ENCODE data around the gene NAV3.
"Not testable (repeated sequence)": the region's sequence is repeated elsewhere in the genome, so short reads cannot be mapped to it uniquely, and the experiment has no call there.

The NAV3 gene

DNA sequence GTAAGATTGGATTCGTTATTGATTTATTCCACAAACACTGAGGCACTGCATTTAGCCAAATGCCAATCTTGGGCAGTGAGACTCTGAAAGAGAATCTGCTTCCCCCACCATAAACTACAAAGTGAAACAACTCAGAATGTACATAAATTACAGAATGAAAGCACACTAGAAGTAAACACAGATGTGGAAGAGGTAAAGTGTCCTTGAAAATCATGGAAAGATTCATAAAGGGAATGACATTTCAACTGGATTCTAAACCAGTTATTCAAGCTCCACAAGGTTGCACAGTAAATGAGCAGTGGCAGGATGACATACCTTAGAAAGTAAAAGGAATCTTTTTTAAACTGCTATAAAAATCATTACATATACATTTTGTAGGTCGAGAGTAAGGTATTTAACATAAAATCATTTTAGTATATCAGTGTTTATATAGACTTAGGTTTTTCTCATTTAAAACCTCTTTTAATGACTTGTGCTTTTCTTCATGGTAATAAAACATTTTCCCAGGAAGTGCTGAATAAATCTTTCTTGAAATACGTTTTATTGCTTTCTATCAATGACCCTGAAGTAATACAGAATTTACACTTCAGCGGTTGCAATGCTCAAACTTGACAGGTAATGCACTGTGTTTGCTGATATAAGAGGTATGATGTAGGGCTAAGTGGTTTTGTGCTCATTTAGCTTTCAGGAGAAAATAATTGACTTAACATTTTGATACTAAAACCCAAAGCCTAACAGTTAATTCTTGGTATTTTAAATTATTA lies 270.6 kb downstream of the NAV3 start:
- Histone ChIP-seq H3K36me3 (ENCODE audit: insufficient read depth, low read length) (no peaks in the 10 kb centered on the region), H3K4me1 (ENCODE audit: insufficient read depth, low read length) (no peaks in the 10 kb centered on the region), H3K27me3 (ENCODE audit: insufficient read depth, low read length) (no peaks in the 10 kb centered on the region), H3K4me3 (ENCODE audit: low read length) (no peak overlapping the region), H2AFZ (ENCODE audit: low read depth, low read length) (no peak overlapping the region), H3K9me3 (ENCODE audit: low read length) (no peaks in the 10 kb centered on the region)

DNA sequence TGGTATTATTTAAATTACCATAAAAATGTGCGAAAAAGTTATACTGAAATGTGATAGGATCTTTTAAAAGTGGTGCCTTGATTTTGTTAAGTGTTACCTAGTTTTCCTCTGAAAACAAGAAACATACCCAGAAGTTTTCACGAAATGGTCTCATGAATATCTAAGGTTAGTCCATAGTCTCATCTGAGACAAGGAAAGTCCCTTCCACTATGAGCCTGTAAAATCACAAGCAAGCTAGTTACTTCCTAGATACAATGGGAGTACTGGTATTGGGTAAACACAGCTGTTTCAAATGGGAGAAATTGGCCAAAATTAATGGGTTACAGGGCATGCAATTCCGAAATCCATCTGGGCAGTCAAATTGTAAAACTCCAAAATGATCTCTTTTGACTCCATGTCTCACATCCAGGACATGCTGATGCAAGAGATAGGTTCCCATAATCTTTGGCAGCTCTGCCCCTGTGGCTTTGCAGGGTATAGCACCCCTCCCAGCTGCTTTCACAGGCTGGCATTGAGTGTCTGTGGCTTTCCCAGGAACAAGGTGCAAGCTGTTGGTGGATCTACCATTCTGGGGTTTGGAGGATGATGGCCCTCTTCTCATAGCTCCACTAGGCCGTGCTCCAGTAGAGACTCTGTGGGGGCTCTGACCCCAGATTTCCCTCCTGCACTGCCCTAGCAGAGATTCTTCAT lies 271.4 kb downstream of the NAV3 start:
- H3K4me3 ChIP-seq (ENCODE audit: low read length) = no peak overlapping the region
- no peaks in the 10 kb centered on the region for H3K27me3 ChIP-seq (ENCODE audit: insufficient read depth, low read length)
- no peaks in the 10 kb centered on the region for H3K4me1 ChIP-seq (ENCODE audit: insufficient read depth, low read length)
- no peak overlapping the region for H2AFZ ChIP-seq (ENCODE audit: low read depth, low read length)
- H3K36me3 ChIP-seq (ENCODE audit: insufficient read depth, low read length) = no peaks in the 10 kb centered on the region
- no peaks in the 10 kb centered on the region for H3K9me3 ChIP-seq (ENCODE audit: low read length)

GRCh38 chr12:78102801-78103200 lies 272.1 kb downstream of the NAV3 start:
- not testable (repeated sequence) for H3K36me3 ChIP-seq (ENCODE audit: insufficient read depth, low read length); H3K4me3 ChIP-seq (ENCODE audit: low read length); H3K27me3 ChIP-seq (ENCODE audit: insufficient read depth, low read length); H2AFZ ChIP-seq (ENCODE audit: low read depth, low read length); H3K4me1 ChIP-seq (ENCODE audit: insufficient read depth, low read length); H3K9me3 ChIP-seq (ENCODE audit: low read length)

DNA sequence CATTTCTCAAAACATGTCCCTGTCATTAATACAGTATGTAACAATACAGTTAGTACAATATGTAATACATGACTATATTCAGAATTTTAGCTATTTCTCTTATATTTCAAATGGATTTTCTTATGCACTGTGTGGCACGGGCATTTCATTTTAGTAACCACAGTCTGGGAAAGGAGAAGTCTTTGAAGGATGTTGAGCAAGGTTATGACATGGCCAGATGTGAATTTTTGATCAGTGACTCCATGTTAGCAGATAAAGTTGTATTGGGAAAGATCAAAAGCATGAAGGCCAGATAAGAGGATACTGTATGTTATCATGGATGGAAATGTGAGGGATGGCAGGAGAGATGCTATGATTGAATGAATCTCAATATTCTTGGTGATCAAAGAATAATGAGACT lies 285.2 kb downstream of the NAV3 start:
- Histone ChIP-seq H3K9me3 (ENCODE audit: low read length) (peaks cover 3% of the 10 kb centered on the region), H3K4me1 (ENCODE audit: insufficient read depth, low read length) (no peaks in the 10 kb centered on the region), H2AFZ (ENCODE audit: low read depth, low read length) (no peak overlapping the region), H3K36me3 (ENCODE audit: insufficient read depth, low read length) (no peaks in the 10 kb centered on the region), H3K27me3 (ENCODE audit: insufficient read depth, low read length) (no peaks in the 10 kb centered on the region), H3K4me3 (ENCODE audit: low read length) (no peak overlapping the region)

DNA sequence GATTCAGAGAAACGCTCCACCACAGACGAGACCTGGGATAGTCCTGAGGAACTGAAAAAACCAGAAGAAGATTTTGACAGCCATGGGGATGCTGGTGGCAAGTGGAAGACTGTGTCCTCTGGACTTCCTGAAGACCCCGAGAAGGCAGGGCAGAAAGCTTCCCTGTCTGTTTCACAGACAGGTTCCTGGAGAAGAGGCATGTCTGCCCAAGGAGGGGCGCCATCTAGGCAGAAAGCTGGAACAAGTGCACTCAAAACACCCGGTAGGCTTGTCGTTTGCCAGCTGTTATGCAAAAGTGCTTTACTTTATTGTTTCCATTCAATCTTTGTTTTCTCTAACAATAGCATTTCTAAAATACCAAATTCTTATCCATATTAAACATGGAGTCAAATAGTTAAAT lies 287.3 kb downstream of the NAV3 start:
- Histone ChIP-seq H3K4me1 (ENCODE audit: insufficient read depth, low read length) (no peaks in the 10 kb centered on the region), H3K9me3 (ENCODE audit: low read length) (no peaks in the 10 kb centered on the region), H3K27me3 (ENCODE audit: insufficient read depth, low read length) (no peaks in the 10 kb centered on the region), H3K36me3 (ENCODE audit: insufficient read depth, low read length) (no peaks in the 10 kb centered on the region), H2AFZ (ENCODE audit: low read depth, low read length) (no peak overlapping the region), H3K4me3 (ENCODE audit: low read length) (no peak overlapping the region)

- no peaks in the 10 kb centered on the region for H3K36me3 ChIP-seq (ENCODE audit: insufficient read depth, low read length)
- no peaks in the 10 kb centered on the region for H3K27me3 ChIP-seq (ENCODE audit: insufficient read depth, low read length)
- no peaks in the 10 kb centered on the region for H3K4me1 ChIP-seq (ENCODE audit: insufficient read depth, low read length)
- no peak overlapping the region for H3K4me3 ChIP-seq (ENCODE audit: low read length)
- no peaks in the 10 kb centered on the region for H3K9me3 ChIP-seq (ENCODE audit: low read length)
- no peak overlapping the region for H2AFZ ChIP-seq (ENCODE audit: low read depth, low read length)
Observed at GRCh38 chr12:78118486-78118885, 287.8 kb downstream of the NAV3 start.

GRCh38 chr12:78119351-78119918 lies 288.7 kb downstream of the NAV3 start:
- no peak overlapping the region for H2AFZ ChIP-seq (ENCODE audit: low read depth, low read length)
- H3K27me3 ChIP-seq (ENCODE audit: insufficient read depth, low read length) = no peaks in the 10 kb centered on the region
- no peak overlapping the region for H3K4me3 ChIP-seq (ENCODE audit: low read length)
- no peaks in the 10 kb centered on the region for H3K4me1 ChIP-seq (ENCODE audit: insufficient read depth, low read length)
- no peaks in the 10 kb centered on the region for H3K36me3 ChIP-seq (ENCODE audit: insufficient read depth, low read length)
- no peaks in the 10 kb centered on the region for H3K9me3 ChIP-seq (ENCODE audit: low read length)

GRCh38 chr12:78120306-78120705 lies 289.6 kb downstream of the NAV3 start:
- H3K4me3 ChIP-seq (ENCODE audit: low read length) = no peak overlapping the region
- H2AFZ ChIP-seq (ENCODE audit: low read depth, low read length) = no peak overlapping the region
- no peaks in the 10 kb centered on the region for H3K9me3 ChIP-seq (ENCODE audit: low read length)
- H3K27me3 ChIP-seq (ENCODE audit: insufficient read depth, low read length) = no peaks in the 10 kb centered on the region
- H3K36me3 ChIP-seq (ENCODE audit: insufficient read depth, low read length) = no peaks in the 10 kb centered on the region
- H3K4me1 ChIP-seq (ENCODE audit: insufficient read depth, low read length) = no peaks in the 10 kb centered on the region

DNA sequence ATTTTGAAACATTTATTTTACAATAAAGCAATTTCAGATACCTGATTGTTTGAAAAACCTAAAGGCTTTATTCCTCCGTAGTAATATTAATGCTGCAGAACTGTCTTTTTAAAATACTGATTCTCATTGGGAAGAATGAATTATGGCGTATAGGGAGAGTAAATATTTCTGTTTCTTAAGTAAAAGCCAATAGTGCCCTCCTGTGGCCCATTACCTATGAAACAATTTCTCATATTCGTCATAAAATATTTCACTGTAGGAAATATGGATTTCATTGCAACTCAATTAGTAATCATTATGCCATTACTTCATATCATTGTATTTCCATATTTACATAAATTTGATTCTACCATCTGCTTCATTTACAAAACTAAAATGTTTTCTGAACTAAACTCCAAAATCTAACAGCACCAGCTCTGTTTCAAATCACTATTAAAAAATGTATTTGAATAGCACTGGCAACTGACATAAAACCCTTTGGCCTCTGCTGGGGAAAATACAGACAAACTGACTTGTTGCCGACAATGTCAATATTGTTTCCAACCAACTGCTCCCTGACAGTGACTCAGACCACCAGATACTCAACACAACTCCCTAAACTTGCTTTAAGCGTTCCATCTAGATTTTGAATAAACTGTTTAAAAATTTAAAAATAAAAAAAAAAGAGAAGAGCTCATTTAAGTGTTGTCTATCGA lies 290.3 kb downstream of the NAV3 start:
- Histone ChIP-seq H3K4me3 (ENCODE audit: low read length) (no peak overlapping the region), H3K36me3 (ENCODE audit: insufficient read depth, low read length) (no peaks in the 10 kb centered on the region), H3K4me1 (ENCODE audit: insufficient read depth, low read length) (no peaks in the 10 kb centered on the region), H3K9me3 (ENCODE audit: low read length) (no peaks in the 10 kb centered on the region), H2AFZ (ENCODE audit: low read depth, low read length) (no peak overlapping the region), H3K27me3 (ENCODE audit: insufficient read depth, low read length) (no peaks in the 10 kb centered on the region)

DNA sequence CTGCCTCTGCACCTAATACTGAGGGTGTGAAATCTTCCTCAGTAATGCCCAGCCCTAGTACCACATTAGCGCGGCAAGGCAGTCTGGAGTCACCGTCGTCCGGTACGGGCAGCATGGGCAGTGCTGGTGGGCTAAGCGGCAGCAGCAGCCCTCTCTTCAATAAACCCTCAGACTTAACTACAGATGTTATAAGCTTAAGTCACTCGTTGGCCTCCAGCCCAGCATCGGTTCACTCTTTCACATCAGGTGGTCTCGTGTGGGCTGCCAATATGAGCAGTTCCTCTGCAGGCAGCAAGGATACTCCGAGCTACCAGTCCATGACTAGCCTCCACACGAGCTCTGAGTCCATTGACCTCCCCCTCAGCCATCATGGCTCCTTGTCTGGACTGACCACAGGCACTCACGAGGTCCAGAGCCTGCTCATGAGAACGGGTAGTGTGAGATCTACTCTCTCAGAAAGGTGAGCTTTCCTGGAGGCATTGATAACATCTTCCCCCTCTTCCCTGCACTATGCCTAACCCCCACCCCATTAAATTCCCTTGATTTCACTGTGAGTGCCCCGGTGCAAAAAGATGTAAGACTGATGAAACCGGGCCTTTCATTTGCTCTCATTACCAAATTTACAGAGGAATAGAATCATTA lies 291.4 kb downstream of the NAV3 start:
- H3K4me3 ChIP-seq (ENCODE audit: low read length) = no peak overlapping the region
- H3K27me3 ChIP-seq (ENCODE audit: insufficient read depth, low read length) = no peaks in the 10 kb centered on the region
- no peaks in the 10 kb centered on the region for H3K4me1 ChIP-seq (ENCODE audit: insufficient read depth, low read length)
- H2AFZ ChIP-seq (ENCODE audit: low read depth, low read length) = no peak overlapping the region
- H3K9me3 ChIP-seq (ENCODE audit: low read length) = no peaks in the 10 kb centered on the region
- no peaks in the 10 kb centered on the region for H3K36me3 ChIP-seq (ENCODE audit: insufficient read depth, low read length)

DNA sequence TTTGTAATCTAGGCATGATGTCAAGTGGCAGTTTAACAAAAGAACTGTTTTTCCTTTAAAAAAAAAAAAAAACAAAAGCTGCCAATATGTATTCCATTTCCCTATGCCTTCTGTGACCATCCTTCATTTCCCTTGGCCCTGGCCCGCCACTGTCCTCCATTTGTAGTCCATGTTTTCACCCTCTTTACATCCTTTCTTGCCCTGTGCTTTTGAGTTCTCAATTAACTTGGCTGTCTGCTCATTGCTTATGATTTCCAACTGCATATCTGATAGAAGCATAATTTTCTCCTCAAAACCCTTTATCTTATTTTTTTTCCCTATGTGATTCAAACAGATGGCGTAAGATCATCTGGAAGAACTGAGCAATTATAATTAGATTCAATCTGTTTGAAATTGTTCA lies 297.5 kb downstream of the NAV3 start:
- H3K9me3 ChIP-seq (ENCODE audit: low read length) = no peaks in the 10 kb centered on the region
- no peaks in the 10 kb centered on the region for H3K36me3 ChIP-seq (ENCODE audit: insufficient read depth, low read length)
- no peaks in the 10 kb centered on the region for H3K4me1 ChIP-seq (ENCODE audit: insufficient read depth, low read length)
- H3K27me3 ChIP-seq (ENCODE audit: insufficient read depth, low read length) = no peaks in the 10 kb centered on the region
- H2AFZ ChIP-seq (ENCODE audit: low read depth, low read length) = no peak overlapping the region
- H3K4me3 ChIP-seq (ENCODE audit: low read length) = no peak overlapping the region

GRCh38 chr12:78143717-78144116 lies 313.0 kb downstream of the NAV3 start:
- H3K36me3 ChIP-seq (ENCODE audit: insufficient read depth, low read length) = no peaks in the 10 kb centered on the region
- H3K4me3 ChIP-seq (ENCODE audit: low read length) = no peak overlapping the region
- H3K27me3 ChIP-seq (ENCODE audit: insufficient read depth, low read length) = no peaks in the 10 kb centered on the region
- H3K9me3 ChIP-seq (ENCODE audit: low read length) = no peaks in the 10 kb centered on the region
- peaks cover 5% of the 10 kb centered on the region for H3K4me1 ChIP-seq (ENCODE audit: insufficient read depth, low read length)
- H2AFZ ChIP-seq (ENCODE audit: low read depth, low read length) = no peak overlapping the region

DNA sequence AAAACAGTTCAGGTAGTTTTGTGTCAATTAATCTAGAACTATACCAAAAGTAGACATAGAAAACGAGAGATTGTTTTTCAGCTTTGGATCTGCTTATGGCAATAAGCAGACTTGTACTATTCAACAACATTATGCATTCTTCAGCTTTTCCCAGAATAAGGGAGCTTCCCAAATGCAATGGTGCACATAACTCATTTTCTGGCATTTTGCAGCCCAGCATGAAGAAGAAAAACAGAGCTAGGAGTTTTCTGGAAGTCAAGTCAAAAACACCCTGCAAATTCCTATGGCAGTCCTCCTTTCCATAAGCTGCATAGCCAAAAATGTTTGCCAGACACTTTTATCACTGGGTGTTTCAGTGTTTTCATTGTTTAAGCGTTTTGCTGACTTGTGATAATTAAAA lies 314.7 kb downstream of the NAV3 start:
- H3K4me3 ChIP-seq (ENCODE audit: low read length) = no peak overlapping the region
- peaks cover 7% of the 10 kb centered on the region for H3K4me1 ChIP-seq (ENCODE audit: insufficient read depth, low read length)
- no peak overlapping the region for H2AFZ ChIP-seq (ENCODE audit: low read depth, low read length)
- H3K27me3 ChIP-seq (ENCODE audit: insufficient read depth, low read length) = no peaks in the 10 kb centered on the region
- H3K36me3 ChIP-seq (ENCODE audit: insufficient read depth, low read length) = no peaks in the 10 kb centered on the region
- H3K9me3 ChIP-seq (ENCODE audit: low read length) = no peaks in the 10 kb centered on the region
